ENCODE measurements around the gene SMTN.
"Not testable (repeated sequence)": the region's sequence is repeated elsewhere in the genome, so short reads cannot be mapped to it uniquely, and the experiment has no call there.

The SMTN gene

GRCh38 chr22:31073545-31074145, 7.5 kb upstream of the SMTN start:
- DNase-seq, result not testable (repeated sequence)

- no peak for DNase-seq
Observed at GRCh38 chr22:31075961-31076360, 5.2 kb upstream of the SMTN start.

- DNase-seq, result no peak
Observed at GRCh38 chr22:31077681-31078080, 3.4 kb upstream of the SMTN start.

GRCh38 chr22:31078389-31078788, 2.7 kb upstream of the SMTN start:
- DNase-seq, result not testable (repeated sequence)

- no peak for DNase-seq
Observed at GRCh38 chr22:31079095-31079642, 1.9 kb upstream of the SMTN start.

- DNase-seq, result no peak
Observed at GRCh38 chr22:31080164-31080847, 812 bp upstream of the SMTN start.

- DNase-seq, result no peak
Observed at GRCh38 chr22:31081963-31082605, 966 bp downstream of the SMTN start.

GRCh38 chr22:31082606-31083376, 1.7 kb downstream of the SMTN start:
- DNase-seq, result peak; percentile 49

GRCh38 chr22:31083377-31083768, 2.3 kb downstream of the SMTN start:
- no peak for DNase-seq

- no peak for DNase-seq
Observed at GRCh38 chr22:31083923-31084810, 3.0 kb downstream of the SMTN start.

- peak; percentile 83 for DNase-seq
Observed at GRCh38 chr22:31084811-31085492, 3.8 kb downstream of the SMTN start.

- no peak for DNase-seq
Observed at GRCh38 chr22:31085493-31085824, 4.3 kb downstream of the SMTN start.

- no peak for DNase-seq
Observed at GRCh38 chr22:31085928-31086327, 4.8 kb downstream of the SMTN start.

- no peak for DNase-seq
Observed at GRCh38 chr22:31086703-31087330, 5.7 kb downstream of the SMTN start.

- DNase-seq, result no peak
Observed at GRCh38 chr22:31087744-31088215, 6.7 kb downstream of the SMTN start.

- DNase-seq, result no peak
Observed at GRCh38 chr22:31088233-31088986, 7.3 kb downstream of the SMTN start.

- peak; percentile 52 for DNase-seq
Observed at GRCh38 chr22:31089160-31090100, 8.3 kb downstream of the SMTN start.

- DNase-seq, result no peak
Observed at GRCh38 chr22:31090217-31091085, 9.3 kb downstream of the SMTN start.

Data from CD4-positive, alpha-beta T cell treated with Interleukin-17A for 1 hour (primary cell).